Immature natural killer cell (primary cell): ENCODE data around the gene PCDHGA1. TPM values are rescaled to one million over a fixed set of nuclear protein-coding genes. Genes with fewer than 3 reads are reported as not detected.
"Not testable (repeated sequence)": the region's sequence is repeated elsewhere in the genome, so short reads cannot be mapped to it uniquely, and the experiment has no call there.

Experiments used
- DNase-seq, 3 donors: peaks; one replicate each; pipeline ENCODE4 v3.0.0; 2022; ENCODE audit warnings: mixed read lengths in 1 of 3
- H3K27ac Mint-ChIP-seq, 6 donors: one replicate each; pipeline ENCODE4 v1.8.0; 2020; ENCODE audit warnings: mixed read lengths in 6 of 6, mild to moderate bottlenecking in 5 of 6, inconsistent platforms in 4 of 6, moderate library complexity in 3 of 6
- H3K27me3 Mint-ChIP-seq, 3 donors: one replicate each; pipeline ENCODE4 v1.8.0; 2020 to 2021; ENCODE audit warnings: low read depth in 3 of 3, mild to moderate bottlenecking in 3 of 3, mixed read lengths in 3 of 3, moderate library complexity in 3 of 3, inconsistent platforms in 1 of 3
- H3K36me3 Mint-ChIP-seq, 3 donors: one replicate each; pipeline ENCODE4 v1.8.0; 2020; ENCODE audit warnings: mixed read lengths in 3 of 3, inconsistent platforms in 2 of 3, mild to moderate bottlenecking in 2 of 3
- H3K4me1 Mint-ChIP-seq, 2 donors: one replicate each; pipeline ENCODE4 v1.8.0; 2020; ENCODE audit warnings: inconsistent platforms in 2 of 2, mild to moderate bottlenecking in 2 of 2, mixed read lengths in 2 of 2, moderate library complexity in 1 of 2
- H3K4me3 Mint-ChIP-seq, 5 donors: one replicate each; pipeline ENCODE4 v1.8.0; 2020; ENCODE audit warnings: mild to moderate bottlenecking in 5 of 5, mixed read lengths in 5 of 5, inconsistent platforms in 3 of 5, moderate library complexity in 3 of 5
- H3K9me3 Mint-ChIP-seq, 6 donors: one replicate each; pipeline ENCODE4 v1.8.0; 2020; ENCODE audit warnings: mild to moderate bottlenecking in 6 of 6, mixed read lengths in 6 of 6, inconsistent platforms in 4 of 6, moderate library complexity in 3 of 6
- polyA plus RNA-seq, 3 donors: library from polyadenylated mRNA; unstranded; fragments of 300-500 nt; fragmentation: Illumina TruSeq; gene quantifications; one replicate each; pipeline ENCODE4 v1.2.3, GENCODE V29; 2021

PCDHGA1 gene
- polyA plus RNA-seq, 3 donors from 2014 or later: not detected

DNA sequence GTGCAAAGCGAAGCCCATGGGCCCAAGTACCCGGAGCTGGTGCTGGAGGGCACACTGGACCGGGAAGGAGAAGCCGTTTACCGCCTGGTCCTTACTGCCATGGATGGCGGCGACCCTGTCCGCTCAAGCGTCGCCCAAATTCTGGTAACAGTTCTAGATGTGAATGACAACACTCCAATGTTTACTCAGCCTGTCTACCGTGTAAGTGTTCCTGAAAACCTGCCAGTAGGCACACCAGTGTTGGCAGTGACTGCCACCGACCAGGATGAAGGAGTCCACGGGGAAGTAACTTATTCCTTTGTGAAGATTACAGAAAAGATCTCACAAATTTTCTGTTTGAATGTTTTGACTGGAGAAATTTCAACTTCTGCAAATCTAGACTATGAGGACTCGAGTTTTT lies 44.3 kb downstream of the PCDHGA1 start:
- no peak overlapping the region for H3K4me3 Mint-ChIP-seq
- H3K27me3 Mint-ChIP-seq: peaks cover 28 to 42% (median 39%) of the 10 kb centered on the region in 3 donors
- H3K36me3 Mint-ChIP-seq: peaks cover 0 to 7% (median 3%) of the 10 kb centered on the region in 3 donors
- no peak for DNase-seq
- no peak overlapping the region for H3K27ac Mint-ChIP-seq
- H3K4me1 Mint-ChIP-seq: peaks cover 8 to 16% of the 10 kb centered on the region in 2 donors
- H3K9me3 Mint-ChIP-seq: peaks cover 8 to 41% (median 27%) of the 10 kb centered on the region in 6 donors

DNA sequence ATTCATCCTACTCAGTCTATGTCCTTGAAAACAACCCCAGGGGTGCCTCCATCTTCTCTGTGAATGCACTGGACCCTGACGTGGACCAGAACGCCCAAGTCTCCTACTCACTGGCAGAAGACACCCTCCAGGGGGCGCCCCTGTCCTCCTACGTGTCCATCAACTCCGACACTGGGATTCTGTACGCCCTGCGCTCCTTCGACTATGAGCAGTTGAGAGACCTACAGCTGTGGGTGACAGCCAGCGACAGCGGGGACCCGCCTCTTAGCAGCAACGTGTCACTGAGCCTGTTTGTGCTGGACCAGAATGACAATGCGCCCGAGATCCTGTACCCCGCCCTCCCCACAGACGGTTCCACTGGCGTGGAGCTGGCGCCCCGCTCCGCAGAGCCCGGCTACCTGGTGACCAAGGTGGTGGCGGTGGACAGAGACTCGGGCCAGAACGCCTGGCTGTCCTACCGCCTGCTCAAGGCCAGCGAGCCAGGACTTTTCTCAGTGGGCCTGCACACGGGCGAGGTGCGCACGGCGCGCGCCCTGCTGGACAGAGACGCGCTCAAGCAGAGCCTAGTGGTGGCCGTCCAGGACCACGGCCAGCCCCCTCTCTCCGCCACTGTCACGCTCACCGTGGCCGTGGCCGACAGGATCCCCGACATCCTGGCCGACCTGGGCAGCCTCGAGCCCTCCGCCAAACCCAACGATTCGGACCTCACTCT lies 45.3 kb downstream of the PCDHGA1 start:
- peaks cover 8 to 38% (median 26%) of the 10 kb centered on the region in 6 donors for H3K9me3 Mint-ChIP-seq
- H3K4me3 Mint-ChIP-seq, H3K36me3 Mint-ChIP-seq, DNase-seq, H3K27ac Mint-ChIP-seq, H3K4me1 Mint-ChIP-seq: not testable (repeated sequence)
- peaks cover 27 to 35% (median 33%) of the 10 kb centered on the region in 3 donors for H3K27me3 Mint-ChIP-seq

DNA sequence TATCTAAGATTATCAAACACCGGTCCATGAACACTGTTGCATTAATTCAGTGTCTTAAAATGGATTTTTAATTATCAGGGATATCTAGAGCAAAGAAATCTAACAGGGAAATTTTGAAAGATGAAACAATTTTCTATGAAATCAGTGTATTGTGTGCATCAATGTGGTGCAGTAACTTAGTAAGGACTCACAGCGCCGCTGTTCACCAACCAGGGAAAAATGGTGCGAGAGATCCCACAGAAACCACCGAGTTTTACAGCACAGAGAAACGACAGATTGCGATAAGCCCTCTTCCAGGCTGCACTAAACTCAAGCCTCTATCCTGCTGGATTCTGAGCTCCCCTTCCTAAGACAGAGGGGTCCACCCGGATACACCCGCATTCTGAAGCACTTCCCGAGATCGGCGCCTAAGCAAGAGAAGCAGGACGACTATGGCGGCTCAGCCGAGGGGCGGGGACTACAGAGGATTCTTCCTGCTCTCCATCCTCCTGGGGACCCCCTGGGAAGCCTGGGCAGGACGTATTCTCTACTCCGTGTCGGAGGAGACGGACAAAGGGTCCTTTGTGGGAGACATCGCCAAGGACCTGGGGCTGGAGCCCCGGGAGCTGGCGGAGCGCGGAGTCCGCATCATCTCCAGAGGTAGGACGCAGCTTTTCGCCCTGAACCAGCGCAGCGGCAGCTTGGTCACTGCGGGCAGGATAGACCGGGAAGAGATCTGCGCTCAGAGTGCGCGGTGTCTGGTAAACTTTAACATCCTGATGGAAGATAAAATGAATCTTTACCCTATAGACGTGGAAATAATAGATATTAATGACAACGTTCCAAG lies 52.4 kb downstream of the PCDHGA1 start, which contains the start of gene PCDHGA7:
TSS of gene PCDHGA7 (plus strand) at position 274 of the 826 bp plus-strand sequence. CDS start at position 432, 158 bp downstream.
- Mint-ChIP-seq H3K27me3 (peaks cover 20 to 34% (median 30%) of the 10 kb centered on the region in 3 donors), H3K9me3 (peaks cover 6 to 54% (median 19%) of the 10 kb centered on the region in 6 donors), H3K27ac (no peak within 1 kb of the TSS), H3K4me1 (peaks cover 0 to 5% of the 10 kb centered on the region in 2 donors), H3K36me3 (peaks cover 0 to 5% (median 0%) of the 10 kb centered on the region in 3 donors), H3K4me3 (peak within 1 kb of the TSS; percentile 65 to 88 (median 77))
- peak in 1 of 3 donors; percentile 32 for DNase-seq

DNA sequence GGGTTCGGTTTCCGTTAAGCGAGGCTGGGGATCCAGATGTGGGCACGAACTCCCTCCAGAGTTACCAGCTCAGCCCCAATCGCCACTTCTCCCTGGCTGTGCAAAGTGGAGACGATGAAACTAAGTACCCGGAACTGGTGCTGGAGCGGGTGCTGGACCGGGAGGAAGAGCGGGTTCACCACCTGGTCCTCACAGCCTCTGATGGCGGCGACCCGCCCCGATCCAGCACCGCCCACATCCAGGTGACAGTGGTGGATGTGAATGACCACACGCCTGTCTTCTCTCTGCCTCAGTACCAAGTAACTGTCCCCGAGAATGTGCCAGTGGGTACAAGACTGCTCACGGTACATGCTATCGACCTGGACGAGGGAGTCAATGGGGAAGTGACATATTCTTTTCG lies 53.0 kb downstream of the PCDHGA1 start:
- Mint-ChIP-seq H3K4me1 (peaks cover 2 to 5% of the 10 kb centered on the region in 2 donors), H3K27ac (no peak overlapping the region), H3K36me3 (peaks cover 0 to 6% (median 2%) of the 10 kb centered on the region in 3 donors), H3K4me3 (peak overlapping the region in 3 of 5 donors; percentile 56 to 88 (median 77)), H3K9me3 (peaks cover 6 to 56% (median 21%) of the 10 kb centered on the region in 6 donors), H3K27me3 (peaks cover 20 to 34% (median 28%) of the 10 kb centered on the region in 3 donors)
- no peak for DNase-seq

DNA sequence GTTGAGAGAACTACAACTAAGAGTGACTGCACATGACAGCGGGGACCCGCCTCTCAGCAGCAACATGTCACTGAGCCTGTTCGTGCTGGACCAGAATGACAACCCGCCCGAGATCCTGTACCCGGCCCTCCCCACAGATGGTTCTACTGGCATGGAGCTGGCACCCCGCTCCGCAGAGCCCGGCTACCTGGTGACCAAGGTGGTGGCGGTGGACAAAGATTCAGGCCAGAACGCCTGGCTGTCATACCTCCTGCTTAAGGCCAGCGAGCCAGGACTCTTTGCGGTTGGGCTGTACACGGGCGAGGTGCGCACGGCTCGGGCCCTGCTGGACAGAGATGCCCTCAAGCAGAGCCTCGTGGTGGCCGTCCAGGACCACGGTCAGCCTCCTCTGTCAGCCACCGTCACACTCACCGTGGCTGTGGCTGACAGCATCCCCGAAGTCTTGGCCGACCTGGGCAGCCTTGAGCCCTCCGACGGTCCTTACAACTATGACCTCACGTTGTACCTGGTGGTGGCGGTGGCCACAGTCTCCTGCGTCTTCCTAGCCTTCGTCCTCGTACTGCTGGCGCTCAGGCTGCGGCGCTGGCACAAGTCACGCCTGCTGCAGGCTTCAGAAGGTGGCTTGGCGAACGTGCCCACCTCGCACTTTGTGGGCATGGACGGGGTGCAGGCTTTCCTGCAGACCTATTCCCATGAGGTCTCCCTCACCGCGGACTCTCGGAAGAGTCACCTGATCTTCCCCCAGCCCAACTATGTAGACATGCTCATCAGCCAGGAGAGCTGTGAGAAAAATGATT lies 54.4 kb downstream of the PCDHGA1 start:
- Mint-ChIP-seq H3K36me3 (peaks cover 0 to 9% (median 4%) of the 10 kb centered on the region in 3 donors), H3K4me1 (peaks cover 5 to 7% of the 10 kb centered on the region in 2 donors), H3K9me3 (peaks cover 7 to 59% (median 26%) of the 10 kb centered on the region in 6 donors), H3K27me3 (peaks cover 24 to 38% (median 30%) of the 10 kb centered on the region in 3 donors), H3K4me3 (no peak overlapping the region), H3K27ac (no peak overlapping the region)
- no peak for DNase-seq

DNA sequence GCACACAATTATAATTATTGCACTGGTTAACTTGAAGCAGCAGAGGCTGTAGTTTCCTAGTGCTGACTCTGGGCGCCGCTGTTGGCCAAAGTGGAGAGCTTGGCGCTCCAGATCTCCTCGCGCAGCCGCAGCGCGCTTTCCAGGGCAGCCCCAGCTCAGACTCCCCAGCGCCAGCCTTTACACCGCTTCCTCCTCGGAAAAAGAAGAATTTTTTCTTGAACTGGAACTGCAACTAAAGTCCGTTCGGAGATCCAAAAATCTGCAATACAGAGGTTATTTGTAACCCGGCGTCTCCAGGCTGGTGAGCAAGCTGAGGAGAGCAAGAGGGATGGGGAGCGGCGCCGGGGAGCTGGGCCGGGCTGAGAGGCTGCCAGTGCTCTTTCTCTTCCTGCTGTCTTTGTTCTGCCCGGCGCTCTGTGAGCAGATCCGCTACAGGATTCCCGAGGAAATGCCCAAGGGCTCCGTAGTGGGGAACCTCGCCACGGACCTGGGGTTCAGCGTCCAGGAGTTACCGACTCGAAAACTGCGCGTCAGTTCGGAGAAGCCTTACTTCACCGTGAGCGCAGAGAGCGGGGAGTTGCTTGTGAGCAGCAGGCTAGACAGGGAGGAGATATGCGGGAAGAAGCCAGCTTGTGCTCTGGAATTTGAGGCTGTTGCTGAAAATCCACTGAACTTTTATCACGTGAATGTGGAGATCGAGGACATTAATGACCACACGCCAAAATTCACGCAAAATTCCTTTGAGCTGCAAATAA lies 57.4 kb downstream of the PCDHGA1 start, which contains the start of gene PCDHGB4:
TSS of gene PCDHGB4 (plus strand) at position 142 of the 755 bp plus-strand sequence. CDS start at position 329, 187 bp downstream.
- Mint-ChIP-seq H3K4me3 (peak within 1 kb of the TSS; percentile 9 to 61 (median 49)), H3K27me3 (peaks cover 19 to 45% (median 42%) of the 10 kb centered on the region in 3 donors), H3K36me3 (peaks cover 8 to 12% (median 8%) of the 10 kb centered on the region in 3 donors), H3K9me3 (peaks cover 15 to 61% (median 28%) of the 10 kb centered on the region in 6 donors)
- H3K4me1 Mint-ChIP-seq, H3K27ac Mint-ChIP-seq: not testable (repeated sequence)
- peak in 1 of 3 donors; percentile 25 for DNase-seq

DNA sequence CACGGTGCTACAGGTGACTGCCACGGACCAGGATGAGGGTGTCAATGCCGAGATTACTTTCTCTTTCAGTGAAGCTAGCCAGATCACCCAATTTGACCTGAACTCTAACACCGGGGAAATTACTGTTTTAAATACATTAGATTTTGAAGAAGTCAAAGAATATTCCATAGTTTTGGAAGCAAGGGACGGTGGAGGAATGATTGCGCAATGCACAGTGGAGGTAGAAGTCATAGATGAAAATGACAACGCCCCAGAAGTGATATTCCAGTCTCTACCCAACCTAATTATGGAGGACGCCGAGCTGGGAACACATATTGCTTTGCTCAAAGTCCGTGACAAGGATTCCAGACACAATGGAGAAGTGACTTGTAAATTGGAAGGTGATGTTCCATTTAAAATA lies 58.3 kb downstream of the PCDHGA1 start:
- peaks cover 20 to 45% (median 32%) of the 10 kb centered on the region in 3 donors for H3K27me3 Mint-ChIP-seq
- no peak overlapping the region for H3K27ac Mint-ChIP-seq
- DNase-seq: no peak
- H3K4me3 Mint-ChIP-seq: peak overlapping the region in 2 of 5 donors; percentile 6 to 17
- H3K9me3 Mint-ChIP-seq: peaks cover 20 to 61% (median 27%) of the 10 kb centered on the region in 6 donors
- H3K4me1 Mint-ChIP-seq: peaks cover 5% of the 10 kb centered on the region in 2 donors
- peaks cover 8 to 12% (median 8%) of the 10 kb centered on the region in 3 donors for H3K36me3 Mint-ChIP-seq

DNA sequence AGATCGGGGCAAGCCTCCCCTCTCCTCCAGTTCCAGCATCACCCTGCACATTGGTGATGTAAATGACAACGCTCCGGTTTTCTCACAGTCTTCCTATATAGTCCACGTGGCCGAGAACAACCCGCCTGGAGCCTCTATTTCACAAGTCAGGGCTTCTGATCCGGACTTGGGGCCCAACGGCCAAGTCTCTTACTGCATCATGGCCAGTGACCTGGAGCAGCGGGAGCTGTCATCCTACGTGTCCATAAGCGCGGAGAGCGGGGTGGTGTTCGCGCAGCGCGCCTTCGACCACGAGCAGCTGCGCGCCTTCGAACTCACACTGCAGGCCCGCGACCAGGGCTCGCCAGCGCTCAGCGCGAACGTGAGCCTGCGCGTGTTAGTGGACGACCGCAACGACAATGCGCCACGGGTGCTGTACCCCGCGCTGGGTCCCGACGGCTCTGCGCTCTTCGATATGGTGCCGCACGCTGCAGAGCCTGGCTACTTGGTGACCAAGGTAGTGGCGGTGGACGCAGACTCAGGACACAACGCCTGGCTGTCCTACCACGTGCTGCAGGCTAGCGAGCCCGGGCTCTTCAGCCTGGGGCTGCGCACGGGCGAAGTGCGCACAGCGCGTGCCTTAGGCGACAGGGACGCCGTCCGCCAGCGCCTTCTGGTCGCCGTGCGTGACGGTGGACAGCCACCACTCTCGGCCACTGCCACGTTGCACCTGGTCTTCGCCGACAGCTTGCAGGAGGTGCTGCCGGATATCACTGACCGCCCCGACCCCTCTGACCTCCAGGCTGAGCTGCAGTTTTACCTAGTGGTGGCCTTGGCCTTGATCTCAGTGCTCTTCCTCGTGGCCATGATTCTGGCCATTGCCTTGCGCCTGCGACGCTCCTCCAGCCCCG lies 59.1 kb downstream of the PCDHGA1 start:
- DNase-seq: no peak
- peak overlapping the region in 1 of 6 donors; percentile 76 for H3K27ac Mint-ChIP-seq
- H3K9me3 Mint-ChIP-seq: peaks cover 15 to 61% (median 27%) of the 10 kb centered on the region in 6 donors
- H3K4me1 Mint-ChIP-seq: peaks cover 5% of the 10 kb centered on the region in 2 donors
- no peak overlapping the region for H3K4me3 Mint-ChIP-seq
- H3K27me3 Mint-ChIP-seq: peaks cover 25 to 48% (median 37%) of the 10 kb centered on the region in 3 donors
- peaks cover 8 to 12% (median 8%) of the 10 kb centered on the region in 3 donors for H3K36me3 Mint-ChIP-seq

DNA sequence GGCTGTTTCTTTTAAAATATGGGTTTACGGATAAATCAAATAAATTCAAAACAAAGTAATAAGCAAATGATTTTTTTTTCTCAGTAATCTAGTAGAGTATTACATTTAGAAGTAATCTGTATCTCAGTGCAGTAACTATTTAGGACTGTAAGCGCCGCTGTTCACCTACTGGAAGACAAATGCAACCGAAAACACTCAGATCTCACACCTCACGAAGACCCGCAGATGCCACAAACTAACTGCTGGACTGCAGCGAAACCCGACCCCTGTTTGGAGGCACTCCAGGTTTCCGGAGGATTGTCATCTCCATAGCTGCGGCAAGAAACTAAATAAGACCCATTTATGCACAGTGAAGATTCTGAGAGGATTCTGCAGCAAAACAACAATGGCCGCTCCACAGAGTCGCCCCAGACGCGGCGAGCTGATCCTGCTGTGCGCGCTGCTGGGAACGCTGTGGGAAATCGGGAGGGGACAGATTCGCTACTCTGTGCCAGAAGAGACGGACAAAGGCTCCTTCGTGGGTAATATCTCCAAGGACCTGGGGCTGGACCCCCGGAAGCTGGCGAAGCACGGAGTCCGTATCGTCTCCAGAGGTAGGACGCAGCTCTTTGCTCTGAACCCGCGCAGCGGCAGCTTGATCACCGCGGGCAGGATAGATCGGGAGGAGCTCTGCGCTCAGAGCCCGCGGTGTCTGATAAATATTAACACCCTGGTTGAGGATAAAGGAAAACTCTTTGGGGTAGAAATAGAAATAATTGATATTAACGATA lies 62.3 kb downstream of the PCDHGA1 start, which contains the start of gene PCDHGA8:
TSS of gene PCDHGA8 (plus strand) at position 205 of the 770 bp plus-strand sequence. CDS start at position 386, 181 bp downstream.
- Mint-ChIP-seq H3K4me3 (peak within 1 kb of the TSS in 4 of 5 donors; percentile 29 to 79 (median 60)), H3K4me1 (peaks cover 5% of the 10 kb centered on the region in 2 donors), H3K36me3 (peaks cover 8 to 11% (median 8%) of the 10 kb centered on the region in 3 donors), H3K27me3 (peaks cover 26 to 61% (median 43%) of the 10 kb centered on the region in 3 donors), H3K27ac (peak within 1 kb of the TSS in 1 of 6 donors; percentile 37), H3K9me3 (peaks cover 12 to 46% (median 22%) of the 10 kb centered on the region in 6 donors)
- DNase-seq: peak in 2 of 3 donors; percentile 10 to 39

DNA sequence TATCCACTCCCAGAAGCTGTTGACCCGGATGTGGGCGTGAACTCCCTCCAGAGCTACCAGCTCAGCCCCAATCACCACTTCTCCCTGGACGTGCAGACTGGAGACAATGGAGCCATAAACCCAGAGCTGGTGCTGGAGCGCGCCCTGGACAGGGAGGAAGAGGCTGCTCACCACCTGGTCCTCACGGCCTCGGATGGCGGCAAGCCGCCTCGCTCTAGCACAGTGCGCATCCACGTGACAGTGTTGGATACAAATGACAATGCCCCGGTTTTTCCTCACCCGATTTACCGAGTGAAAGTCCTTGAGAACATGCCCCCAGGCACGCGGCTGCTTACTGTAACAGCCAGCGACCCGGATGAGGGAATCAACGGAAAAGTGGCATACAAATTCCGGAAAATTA lies 63.0 kb downstream of the PCDHGA1 start:
- Mint-ChIP-seq H3K27ac (no peak overlapping the region), H3K4me3 (no peak overlapping the region), H3K36me3 (peaks cover 7 to 11% (median 8%) of the 10 kb centered on the region in 3 donors), H3K4me1 (peaks cover 4 to 5% of the 10 kb centered on the region in 2 donors), H3K9me3 (peaks cover 11 to 44% (median 21%) of the 10 kb centered on the region in 6 donors), H3K27me3 (peaks cover 26 to 60% (median 43%) of the 10 kb centered on the region in 3 donors)
- no peak for DNase-seq
